Activated naive CD4-positive, alpha-beta T cell treated with anti-CD3 and anti-CD28 coated beads, Interleukin-2, amount 10 ng/mL, durations not matched to agents 7 days and 5 days (primary cell): ENCODE measurements around the gene MYH6.
"Not testable (repeated sequence)": the region's sequence is repeated elsewhere in the genome, so short reads cannot be mapped to it uniquely, and the experiment has no call there.

Experiments used
- CTCF ChIA-PET: fragments of 350-600 bp; sonication (Branson Sonifier 250); formaldehyde crosslinking; loops from one replicate; lab custom pipeline; 2021; ENCODE audit warnings: antibody characterized with exemption; lab: Charles Lee
- DNase-seq: peaks from one replicate; pipeline ENCODE4 v3.0.0-alpha.2; 2020
- H3K27ac Mint-ChIP-seq: one replicate; pipeline ENCODE4 v1.8.0; 2021; ENCODE audit warnings: mild to moderate bottlenecking, moderate library complexity, mixed read lengths
- H3K27me3 Mint-ChIP-seq: one replicate; pipeline ENCODE4 v1.8.0; 2021; ENCODE audit warnings: mild to moderate bottlenecking, mixed read lengths
- H3K36me3 Mint-ChIP-seq: one replicate; pipeline ENCODE4 v1.8.0; 2021; ENCODE audit warnings: mixed read lengths
- H3K4me1 Mint-ChIP-seq: one replicate; pipeline ENCODE4 v1.8.0; 2021; ENCODE audit warnings: mixed read lengths
- H3K4me3 Mint-ChIP-seq: one replicate; pipeline ENCODE4 v1.8.0; 2021; ENCODE audit warnings: mild to moderate bottlenecking, moderate library complexity, mixed read lengths
- H3K9me3 Mint-ChIP-seq: one replicate; pipeline ENCODE4 v1.8.0; 2021; ENCODE audit warnings: mixed read lengths

MYH6 gene

GRCh38 chr14:23407516-23408306 lies at the start of gene MYH6:
TSS of gene MYH6 (minus strand) at chr14:23408273. CDS start at chr14:23407223, 1,050 bp downstream.
- no peak within 1 kb of the TSS for H3K27ac Mint-ChIP-seq
- DNase-seq: no peak
- no peaks in the 10 kb centered on the region for H3K36me3 Mint-ChIP-seq
- H3K4me1 Mint-ChIP-seq: no peaks in the 10 kb centered on the region
- peaks cover 24% of the 10 kb centered on the region for H3K27me3 Mint-ChIP-seq
- no peak within 1 kb of the TSS for H3K4me3 Mint-ChIP-seq
- H3K9me3 Mint-ChIP-seq: no peaks in the 10 kb centered on the region
- CTCF ChIA-PET: no interaction called here

- not testable (repeated sequence) for H3K27ac Mint-ChIP-seq, H3K9me3 Mint-ChIP-seq, DNase-seq, H3K4me3 Mint-ChIP-seq, H3K4me1 Mint-ChIP-seq, H3K36me3 Mint-ChIP-seq
- CTCF ChIA-PET: interaction anchor here (1.0 to 1.8 kb wide), 3 partner anchors 9 to 95 kb away, joined by 3 to 6 read pairs (median 4); partner anchors contain the start of gene NGDN
- H3K27me3 Mint-ChIP-seq: peaks cover 41% of the 10 kb centered on the region
Measured at GRCh38 chr14:23456883-23457586, 49.0 kb upstream of the MYH6 start.

GRCh38 chr14:23454445-23454856 lies 46.4 kb upstream of the MYH6 start:
- DNase-seq: no peak
- H3K4me1 Mint-ChIP-seq: no peaks in the 10 kb centered on the region
- no peak overlapping the region for H3K27ac Mint-ChIP-seq
- H3K9me3 Mint-ChIP-seq: no peaks in the 10 kb centered on the region
- peaks cover 43% of the 10 kb centered on the region for H3K27me3 Mint-ChIP-seq
- no peak overlapping the region for H3K4me3 Mint-ChIP-seq
- CTCF ChIA-PET: no interaction called here
- H3K36me3 Mint-ChIP-seq: no peaks in the 10 kb centered on the region

- peaks cover 34% of the 10 kb centered on the region for H3K27me3 Mint-ChIP-seq
- peaks cover 2% of the 10 kb centered on the region for H3K4me1 Mint-ChIP-seq
- H3K4me3 Mint-ChIP-seq: no peak overlapping the region
- CTCF ChIA-PET: interaction anchor here (0.6 to 1.1 kb wide), 2 partner anchors 16 to 72 kb away, joined by 3 read pairs; no protein-coding TSS in a partner anchor
- H3K36me3 Mint-ChIP-seq: no peaks in the 10 kb centered on the region
- no peaks in the 10 kb centered on the region for H3K9me3 Mint-ChIP-seq
- H3K27ac Mint-ChIP-seq: no peak overlapping the region
- DNase-seq: no peak
Measured at GRCh38 chr14:23452237-23452636, 44.2 kb upstream of the MYH6 start.

GRCh38 chr14:23450379-23450778 lies 42.3 kb upstream of the MYH6 start:
- no peak overlapping the region for H3K4me3 Mint-ChIP-seq
- CTCF ChIA-PET: no interaction called here
- peaks cover 2% of the 10 kb centered on the region for H3K4me1 Mint-ChIP-seq
- DNase-seq: no peak
- peaks cover 27% of the 10 kb centered on the region for H3K27me3 Mint-ChIP-seq
- no peaks in the 10 kb centered on the region for H3K9me3 Mint-ChIP-seq
- H3K36me3 Mint-ChIP-seq: no peaks in the 10 kb centered on the region
- H3K27ac Mint-ChIP-seq: no peak overlapping the region

- no peak for DNase-seq
- H3K4me3 Mint-ChIP-seq: no peak overlapping the region
- peaks cover 2% of the 10 kb centered on the region for H3K4me1 Mint-ChIP-seq
- peaks cover 21% of the 10 kb centered on the region for H3K27me3 Mint-ChIP-seq
- H3K27ac Mint-ChIP-seq: no peak overlapping the region
- CTCF ChIA-PET: no interaction called here
- no peaks in the 10 kb centered on the region for H3K36me3 Mint-ChIP-seq
- H3K9me3 Mint-ChIP-seq: no peaks in the 10 kb centered on the region
Measured at GRCh38 chr14:23449314-23449713, 41.2 kb upstream of the MYH6 start.

GRCh38 chr14:23447361-23448350 lies 39.6 kb upstream of the MYH6 start:
- H3K27me3 Mint-ChIP-seq: peaks cover 24% of the 10 kb centered on the region
- H3K4me3 Mint-ChIP-seq: no peak overlapping the region

GRCh38 chr14:23446291-23446851 lies 38.3 kb upstream of the MYH6 start:
- H3K27me3 Mint-ChIP-seq: peaks cover 29% of the 10 kb centered on the region
- H3K27ac Mint-ChIP-seq: no peak overlapping the region
- no peaks in the 10 kb centered on the region for H3K9me3 Mint-ChIP-seq
- H3K4me3 Mint-ChIP-seq: no peak overlapping the region
- DNase-seq: no peak
- CTCF ChIA-PET: no interaction called here
- H3K36me3 Mint-ChIP-seq: no peaks in the 10 kb centered on the region
- peaks cover 2% of the 10 kb centered on the region for H3K4me1 Mint-ChIP-seq

More at GRCh38 chr14:23447361-23448350, 39.6 kb upstream of the MYH6 start:
- Mint-ChIP-seq H3K36me3 (no peaks in the 10 kb centered on the region), H3K9me3 (no peaks in the 10 kb centered on the region), H3K4me1 (peaks cover 2% of the 10 kb centered on the region), H3K27ac (peak overlapping the region; percentile 38)
- DNase-seq: no peak
- CTCF ChIA-PET: no interaction called here

GRCh38 chr14:23445773-23446172 lies 37.7 kb upstream of the MYH6 start:
- Mint-ChIP-seq H3K9me3 (no peaks in the 10 kb centered on the region), H3K4me1 (peaks cover 2% of the 10 kb centered on the region), H3K36me3 (no peaks in the 10 kb centered on the region), H3K27me3 (peaks cover 29% of the 10 kb centered on the region), H3K4me3 (no peak overlapping the region), H3K27ac (no peak overlapping the region)
- no peak for DNase-seq
- CTCF ChIA-PET: no interaction called here

GRCh38 chr14:23444314-23444713 lies 36.2 kb upstream of the MYH6 start:
- no peak overlapping the region for H3K27ac Mint-ChIP-seq
- H3K9me3 Mint-ChIP-seq: no peaks in the 10 kb centered on the region
- H3K4me1 Mint-ChIP-seq: peaks cover 2% of the 10 kb centered on the region
- no peaks in the 10 kb centered on the region for H3K36me3 Mint-ChIP-seq
- H3K27me3 Mint-ChIP-seq: peaks cover 26% of the 10 kb centered on the region
- DNase-seq: no peak
- CTCF ChIA-PET: interaction anchor here (1.6 kb wide), 1 partner anchor 64 kb away, joined by 5 read pairs; no protein-coding TSS in a partner anchor
- no peak overlapping the region for H3K4me3 Mint-ChIP-seq

- H3K36me3 Mint-ChIP-seq: no peaks in the 10 kb centered on the region
- H3K27me3 Mint-ChIP-seq: peaks cover 26% of the 10 kb centered on the region
- H3K4me1 Mint-ChIP-seq: peaks cover 2% of the 10 kb centered on the region
- H3K9me3 Mint-ChIP-seq: no peaks in the 10 kb centered on the region
- CTCF ChIA-PET: interaction anchor here (1.6 kb wide), 1 partner anchor 64 kb away, joined by 5 read pairs; no protein-coding TSS in a partner anchor
- H3K4me3 Mint-ChIP-seq: no peak overlapping the region
- no peak overlapping the region for H3K27ac Mint-ChIP-seq
- no peak for DNase-seq
Measured at GRCh38 chr14:23443881-23444280, 35.8 kb upstream of the MYH6 start.

- no peaks in the 10 kb centered on the region for H3K9me3 Mint-ChIP-seq
- H3K4me1 Mint-ChIP-seq: peaks cover 2% of the 10 kb centered on the region
- CTCF ChIA-PET: no interaction called here
- H3K27ac Mint-ChIP-seq: no peak overlapping the region
- H3K36me3 Mint-ChIP-seq: no peaks in the 10 kb centered on the region
- peaks cover 26% of the 10 kb centered on the region for H3K27me3 Mint-ChIP-seq
- no peak for DNase-seq
- H3K4me3 Mint-ChIP-seq: no peak overlapping the region
Measured at GRCh38 chr14:23443411-23443812, 35.3 kb upstream of the MYH6 start.

GRCh38 chr14:23442721-23443356 lies 34.8 kb upstream of the MYH6 start:
- H3K36me3 Mint-ChIP-seq: no peaks in the 10 kb centered on the region
- CTCF ChIA-PET: interaction anchor here (0.5 to 1.3 kb wide), 3 partner anchors 46 to 116 kb away, joined by 4 to 5 read pairs (median 5); no protein-coding TSS in a partner anchor

More at GRCh38 chr14:23442721-23443356, 34.8 kb upstream of the MYH6 start:
- no peaks in the 10 kb centered on the region for H3K9me3 Mint-ChIP-seq
- H3K27ac Mint-ChIP-seq: no peak overlapping the region
- H3K27me3 Mint-ChIP-seq: peaks cover 26% of the 10 kb centered on the region
- no peak overlapping the region for H3K4me3 Mint-ChIP-seq
- H3K4me1 Mint-ChIP-seq: peaks cover under 1% of the 10 kb centered on the region
- no peak for DNase-seq
